Gastroesophageal sphincter (tissue), 3 donors: ENCODE results near the gene TIMM23.
"Not testable (repeated sequence)": the region's sequence is repeated elsewhere in the genome, so short reads cannot be mapped to it uniquely, and the experiment has no call there.

Experiments
- EP300 ChIP-seq: sonication (generic); formaldehyde crosslinking; IDR thresholded peaks from one replicate; pipeline ENCODE4 v1.6.1; 2017; ENCODE audit warnings: antibody characterized with exemption, mild to moderate bottlenecking
- POLR2A ChIP-seq, 2 donors: fragments of 450-650 bp; IDR thresholded peaks; one replicate each; pipeline ENCODE4 v1.6.1; 2017; ENCODE audit warnings: antibody characterized with exemption in 2 of 2, mild to moderate bottlenecking in 2 of 2, moderate library complexity in 1 of 2
- POLR2AphosphoS5 ChIP-seq: sonication (generic); formaldehyde crosslinking; IDR thresholded peaks from one replicate; pipeline ENCODE4 v1.6.1; 2017; ENCODE audit warnings: antibody characterized with exemption
- TF ChIP-seq, protein P1 (sequence below), 4 experiments: fragments of 200-600 bp in 2 of 4; fragments of 450-650 bp in 2 of 4; sonication (generic) in 1 of 4; IDR thresholded peaks; one replicate each; pipeline ENCODE4 v1.5.1; 2017 to 2019; ENCODE audit warnings: antibody characterized with exemption in 4 of 4, mild to moderate bottlenecking in 2 of 4, moderate library complexity in 2 of 4

DNA sequence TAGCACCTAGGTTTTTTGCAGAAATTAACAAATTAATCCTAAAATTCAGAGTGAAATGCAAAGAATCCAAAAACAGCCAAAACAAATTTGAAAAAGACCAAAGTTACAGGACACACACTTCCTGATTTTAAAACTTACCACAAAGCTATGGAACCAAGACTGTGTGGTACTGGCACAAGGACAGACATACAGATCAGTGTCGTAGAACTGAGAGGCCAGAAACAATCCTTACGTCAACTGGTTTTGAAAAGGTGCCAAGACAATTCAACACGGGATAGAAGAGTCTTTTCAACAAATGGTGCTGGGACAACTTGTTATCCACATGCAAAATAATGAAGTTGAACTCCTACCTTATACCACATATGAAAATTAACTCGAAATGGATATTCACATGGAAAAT, 26.8 kb upstream of the TIMM23 start:
- TF ChIP-seq, protein P1, sequence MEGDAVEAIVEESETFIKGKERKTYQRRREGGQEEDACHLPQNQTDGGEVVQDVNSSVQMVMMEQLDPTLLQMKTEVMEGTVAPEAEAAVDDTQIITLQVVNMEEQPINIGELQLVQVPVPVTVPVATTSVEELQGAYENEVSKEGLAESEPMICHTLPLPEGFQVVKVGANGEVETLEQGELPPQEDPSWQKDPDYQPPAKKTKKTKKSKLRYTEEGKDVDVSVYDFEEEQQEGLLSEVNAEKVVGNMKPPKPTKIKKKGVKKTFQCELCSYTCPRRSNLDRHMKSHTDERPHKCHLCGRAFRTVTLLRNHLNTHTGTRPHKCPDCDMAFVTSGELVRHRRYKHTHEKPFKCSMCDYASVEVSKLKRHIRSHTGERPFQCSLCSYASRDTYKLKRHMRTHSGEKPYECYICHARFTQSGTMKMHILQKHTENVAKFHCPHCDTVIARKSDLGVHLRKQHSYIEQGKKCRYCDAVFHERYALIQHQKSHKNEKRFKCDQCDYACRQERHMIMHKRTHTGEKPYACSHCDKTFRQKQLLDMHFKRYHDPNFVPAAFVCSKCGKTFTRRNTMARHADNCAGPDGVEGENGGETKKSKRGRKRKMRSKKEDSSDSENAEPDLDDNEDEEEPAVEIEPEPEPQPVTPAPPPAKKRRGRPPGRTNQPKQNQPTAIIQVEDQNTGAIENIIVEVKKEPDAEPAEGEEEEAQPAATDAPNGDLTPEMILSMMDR (IDR thresholded peaks at IDR 0.05): not testable (repeated sequence)
- TF ChIP-seq POLR2A (IDR thresholded peaks at IDR 0.05); POLR2AphosphoS5; EP300: not testable (repeated sequence)
